Measurements from ENCODE around the gene ANGPTL2. TPM values are rescaled to one million over a fixed set of nuclear protein-coding genes. Genes with fewer than 3 reads are reported as not detected.

The ANGPTL2 gene
- total and polyA plus RNA-seq, 12 donors: 16.2 to 73.5 (median 42.9) TPM

DNA sequence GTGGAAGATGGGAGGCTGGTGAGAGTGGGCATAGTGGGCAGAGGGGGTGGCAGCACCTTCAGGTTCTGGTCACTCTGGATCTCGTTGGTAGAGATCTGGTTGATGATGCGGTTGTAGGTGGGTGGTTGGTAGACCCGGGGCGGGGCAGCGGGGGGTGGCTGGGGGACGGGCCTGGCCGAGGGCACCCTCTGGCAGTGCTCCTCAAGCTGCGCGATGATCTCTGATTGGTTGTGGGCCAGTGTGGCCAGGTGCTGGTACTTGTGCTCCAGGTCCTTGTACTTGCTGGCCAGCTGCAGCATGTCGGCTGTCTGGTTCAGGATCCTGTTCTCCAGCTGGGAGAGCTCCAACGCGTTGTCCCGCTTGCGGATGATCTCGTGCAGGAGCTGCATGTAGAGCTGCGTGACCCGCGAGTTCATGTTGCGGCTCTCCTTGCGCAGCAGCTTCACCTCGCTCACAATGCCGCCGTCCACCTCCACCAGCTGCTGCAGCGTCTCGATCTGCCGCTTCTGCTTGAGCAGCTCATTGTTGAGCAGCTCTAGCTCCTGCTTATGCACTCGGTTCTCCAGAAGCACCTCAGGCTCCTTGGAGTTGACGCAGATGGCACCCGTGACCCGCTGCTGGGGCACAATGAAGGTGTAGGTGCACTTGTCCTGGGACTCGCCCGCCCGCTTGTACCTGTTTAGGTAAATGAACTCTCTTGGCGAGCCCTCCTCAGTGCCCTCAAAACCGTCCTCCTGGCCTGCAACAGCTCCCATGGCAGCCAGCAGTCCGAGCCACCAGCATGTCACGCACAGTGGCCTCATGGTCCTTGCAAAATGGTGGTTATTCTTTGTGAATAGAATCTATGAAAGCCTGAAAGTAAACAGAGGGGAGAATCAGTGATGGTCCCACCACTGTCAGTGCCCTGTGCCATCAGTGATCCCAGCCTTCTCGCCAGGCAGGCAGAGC lies 14.2 kb downstream of the ANGPTL2 start:
- 88 to 91% methylated on average over 38 of the region's 38 CpGs for WGBS, 2 donors
- H3K4me1 ChIP-seq: peaks cover 17 to 99% (median 72%) of the 10 kb centered on the region in 9 donors
- no peaks in the 10 kb centered on the region for H3K27me3 ChIP-seq
- no peaks in the 10 kb centered on the region for H3K9me3 ChIP-seq
- TF ChIP-seq, protein P1, sequence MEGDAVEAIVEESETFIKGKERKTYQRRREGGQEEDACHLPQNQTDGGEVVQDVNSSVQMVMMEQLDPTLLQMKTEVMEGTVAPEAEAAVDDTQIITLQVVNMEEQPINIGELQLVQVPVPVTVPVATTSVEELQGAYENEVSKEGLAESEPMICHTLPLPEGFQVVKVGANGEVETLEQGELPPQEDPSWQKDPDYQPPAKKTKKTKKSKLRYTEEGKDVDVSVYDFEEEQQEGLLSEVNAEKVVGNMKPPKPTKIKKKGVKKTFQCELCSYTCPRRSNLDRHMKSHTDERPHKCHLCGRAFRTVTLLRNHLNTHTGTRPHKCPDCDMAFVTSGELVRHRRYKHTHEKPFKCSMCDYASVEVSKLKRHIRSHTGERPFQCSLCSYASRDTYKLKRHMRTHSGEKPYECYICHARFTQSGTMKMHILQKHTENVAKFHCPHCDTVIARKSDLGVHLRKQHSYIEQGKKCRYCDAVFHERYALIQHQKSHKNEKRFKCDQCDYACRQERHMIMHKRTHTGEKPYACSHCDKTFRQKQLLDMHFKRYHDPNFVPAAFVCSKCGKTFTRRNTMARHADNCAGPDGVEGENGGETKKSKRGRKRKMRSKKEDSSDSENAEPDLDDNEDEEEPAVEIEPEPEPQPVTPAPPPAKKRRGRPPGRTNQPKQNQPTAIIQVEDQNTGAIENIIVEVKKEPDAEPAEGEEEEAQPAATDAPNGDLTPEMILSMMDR (IDR thresholded peaks at IDR 0.05): no peak
- ATAC-seq (no peak), DNase-seq (no peak)
- peaks cover 0 to 60% (median 21%) of the 10 kb centered on the region in 9 donors for H3K36me3 ChIP-seq
- no peak overlapping the region for H3K4me3 ChIP-seq
- intact Hi-C loops (cut with DNase I): no loop called here
- peak overlapping the region in 5 of 10 donors; percentile 18 to 71 (median 62) for H3K27ac ChIP-seq

DNA sequence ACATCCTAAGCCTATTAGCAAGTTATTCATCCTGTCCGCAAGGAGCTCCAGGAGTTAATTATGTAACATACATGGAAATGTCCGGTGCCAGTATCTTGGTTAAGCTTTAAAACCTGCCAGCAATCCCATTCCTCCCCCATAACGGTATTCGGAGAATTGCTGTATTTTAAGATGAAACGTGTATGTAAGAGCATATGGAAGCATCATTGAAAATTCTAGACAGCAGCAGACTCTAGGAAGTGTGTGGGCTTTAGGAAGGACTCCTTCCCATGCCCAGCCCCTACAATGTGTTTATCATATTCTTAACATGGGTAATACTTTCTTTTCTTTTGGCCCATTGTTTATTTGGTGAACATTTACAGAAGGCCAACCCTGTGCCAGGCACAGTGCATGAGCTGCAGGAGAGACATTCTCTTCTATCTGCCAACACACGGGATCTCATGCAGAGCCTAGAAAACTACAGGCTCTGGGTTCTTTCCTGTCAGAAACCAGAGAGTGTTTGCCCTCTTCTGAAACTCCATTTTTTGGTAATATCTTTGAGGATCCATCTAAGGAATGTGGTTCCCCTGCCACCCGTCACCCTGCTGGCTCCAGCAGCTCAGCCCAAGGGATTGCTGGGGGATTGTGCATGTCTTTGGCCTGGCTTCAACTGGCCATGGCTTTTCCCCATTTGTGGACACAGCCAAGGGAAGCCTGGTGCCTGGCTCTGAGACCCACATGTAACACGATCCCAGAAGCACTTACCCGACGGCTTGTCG lies 15.1 kb downstream of the ANGPTL2 start:
- H3K27ac ChIP-seq: peak overlapping the region in 4 of 10 donors; percentile 7 to 71 (median 32)
- 54 to 67% methylated on average over 11 of the region's 11 CpGs for WGBS, 2 donors
- no peak for ATAC-seq

DNA sequence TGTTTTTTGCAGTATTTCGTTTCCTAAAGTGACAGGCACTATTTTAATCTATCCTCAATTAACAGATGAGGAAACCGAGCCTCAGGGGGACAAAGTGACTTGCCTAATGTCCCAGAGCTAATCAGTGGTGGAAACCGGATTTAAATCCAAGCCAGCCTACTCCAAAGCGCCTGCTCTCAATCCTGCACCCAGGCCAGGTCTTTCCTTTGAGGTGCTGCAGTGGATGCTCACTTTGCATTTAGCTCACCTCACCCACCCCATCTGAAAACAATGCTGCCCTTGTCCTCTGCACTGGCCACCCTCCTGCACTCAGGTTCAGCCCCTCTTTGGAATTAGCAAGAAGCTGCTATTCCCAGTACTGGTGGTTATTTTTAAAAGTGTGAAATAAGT lies 16.0 kb downstream of the ANGPTL2 start:
- whole genome bisulfite sequencing, 2 donors: 75 to 76% methylated on average over 4 of the region's 4 CpGs
- Histone ChIP-seq H3K9me3 (no peaks in the 10 kb centered on the region), H3K27ac (peak overlapping the region in 8 of 10 donors; percentile 18 to 64 (median 42)), H3K27me3 (no peaks in the 10 kb centered on the region), H3K36me3 (peaks cover 0 to 73% (median 21%) of the 10 kb centered on the region in 9 donors), H3K4me1 (peaks cover 5 to 89% (median 64%) of the 10 kb centered on the region in 9 donors), H3K4me3 (no peak overlapping the region)
- intact Hi-C loops (cut with DNase I): no loop called here
- ATAC-seq: no peak
- TF ChIP-seq, protein P1 (IDR thresholded peaks at IDR 0.05): no peak
- DNase-seq: no peak

More for the DNA sequence above, 15.1 kb downstream of the ANGPTL2 start:
- peaks cover 0 to 67% (median 21%) of the 10 kb centered on the region in 9 donors for H3K36me3 ChIP-seq
- H3K9me3 ChIP-seq: no peaks in the 10 kb centered on the region
- no peaks in the 10 kb centered on the region for H3K27me3 ChIP-seq
- H3K4me3 ChIP-seq: no peak overlapping the region
- TF ChIP-seq, protein P1 (IDR thresholded peaks at IDR 0.05): no peak
- no peak for DNase-seq
- H3K4me1 ChIP-seq: peaks cover 14 to 97% (median 72%) of the 10 kb centered on the region in 9 donors
- intact Hi-C loops (cut with DNase I): no loop called here

DNA sequence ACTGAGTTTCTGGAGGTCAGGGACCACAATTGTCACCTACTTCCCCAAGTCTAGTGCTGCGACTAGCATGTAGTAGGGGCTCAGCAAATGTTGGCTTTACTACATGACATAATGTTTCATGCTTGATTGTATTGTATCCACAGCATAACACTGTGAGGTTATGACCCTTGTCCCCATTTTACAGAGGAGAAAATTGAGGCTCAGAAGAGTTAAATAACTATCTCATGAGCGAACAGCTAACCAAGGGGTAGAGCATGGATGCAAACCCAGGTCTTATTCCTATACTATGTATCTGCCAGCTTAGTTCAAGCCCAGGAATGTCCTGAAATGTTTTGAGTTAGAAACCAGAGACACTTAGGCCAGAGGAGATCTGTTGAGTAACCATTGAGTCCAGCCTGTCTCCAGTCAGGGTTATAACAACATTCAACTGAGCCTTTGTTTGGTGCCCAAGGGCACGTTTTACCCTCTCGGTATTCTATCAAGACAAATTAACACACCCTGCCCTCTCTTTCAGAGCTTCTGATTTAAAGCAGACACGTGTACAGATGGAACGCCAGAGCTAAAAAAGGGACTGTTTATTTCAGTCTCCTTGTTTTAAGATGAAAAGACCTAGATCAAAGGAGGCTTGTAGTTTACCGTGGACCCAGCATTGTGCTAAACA lies 16.5 kb downstream of the ANGPTL2 start:
- H3K4me1 ChIP-seq: peaks cover 4 to 84% (median 59%) of the 10 kb centered on the region in 9 donors
- H3K27ac ChIP-seq: peak overlapping the region in 8 of 10 donors; percentile 18 to 64 (median 42)
- H3K36me3 ChIP-seq: peaks cover 0 to 78% (median 21%) of the 10 kb centered on the region in 9 donors
- TF ChIP-seq, protein P1 (IDR thresholded peaks at IDR 0.05): no peak
- ATAC-seq (no peak), DNase-seq (no peak)
- 66 to 73% methylated on average over 7 of the region's 7 CpGs for WGBS, 2 donors
- no peak overlapping the region for H3K4me3 ChIP-seq
- H3K27me3 ChIP-seq: no peaks in the 10 kb centered on the region
- intact Hi-C loops (cut with DNase I): no loop called here
- H3K9me3 ChIP-seq: no peaks in the 10 kb centered on the region

All from heart right ventricle (tissue), 16 donors.